NCI-H1417 (cell line): Measurements from ENCODE around the gene CEACAM20.
"Not testable (repeated sequence)": the region's sequence is repeated elsewhere in the genome, so short reads cannot be mapped to it uniquely, and the experiment has no call there.

Experiments used
- DNase-seq, 3 experiments: peaks; one replicate each; lab custom pipeline; 2025; lab: John Stamatoyannopoulos, UW

Gene CEACAM20

DNA sequence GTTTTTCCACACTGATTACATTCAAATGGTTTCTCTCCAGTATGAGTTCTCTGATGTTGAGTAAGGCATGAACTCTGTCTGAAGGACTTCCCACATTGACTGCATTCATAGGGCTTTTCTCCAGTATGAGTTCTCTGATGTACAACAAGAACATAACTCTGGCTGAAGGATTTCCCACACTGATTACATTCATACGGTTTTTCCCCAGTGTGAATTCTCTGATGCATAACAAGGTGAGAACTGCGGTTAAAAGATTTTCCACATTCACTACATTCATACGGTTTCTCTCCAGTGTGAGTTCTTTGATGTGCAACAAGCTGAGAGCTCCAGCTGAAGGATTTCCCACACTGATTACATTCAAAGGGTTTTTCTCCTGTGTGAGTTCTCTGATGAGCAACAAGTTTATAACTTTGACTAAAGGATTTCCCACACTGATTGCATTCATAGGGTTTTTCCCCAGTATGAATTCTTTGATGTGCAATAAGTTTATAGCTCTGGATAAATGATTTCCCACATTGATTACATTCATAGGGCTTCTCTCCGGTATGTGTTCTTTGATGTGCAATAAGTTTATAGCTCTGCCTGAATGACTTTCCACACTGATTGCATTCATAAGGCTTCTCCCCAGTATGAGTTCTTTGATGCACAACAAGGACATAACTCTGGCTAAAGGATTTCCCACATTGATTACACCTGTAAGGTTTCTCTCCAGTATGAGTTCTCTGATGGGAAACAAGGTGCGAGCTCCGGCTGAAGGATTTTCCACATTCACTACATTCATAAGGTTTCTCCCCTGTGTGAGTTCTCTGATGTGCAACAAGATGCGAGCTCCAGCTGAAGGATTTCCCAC, 52.7 kb downstream of the CEACAM20 start:
- peak; percentile 24 to 51 (median 34) for DNase-seq

DNA sequence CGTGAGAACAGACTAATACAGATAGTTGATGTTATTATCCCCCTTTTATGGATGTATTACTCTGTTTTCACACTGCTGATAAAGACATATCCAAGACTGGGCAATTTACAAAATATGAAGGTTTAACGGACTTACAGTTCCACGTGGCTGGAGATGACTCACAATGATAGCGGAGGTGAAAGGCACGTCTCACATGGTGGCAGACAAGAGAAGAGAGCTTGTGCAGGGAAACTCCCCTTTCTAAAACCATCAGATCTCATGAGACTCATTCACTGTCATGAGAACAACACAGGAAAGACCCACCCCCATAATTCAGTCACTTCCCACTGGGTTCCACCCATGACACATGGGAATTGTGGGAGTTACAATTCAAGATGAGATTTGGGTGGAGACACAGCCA, 60.7 kb downstream of the CEACAM20 start:
- not testable (repeated sequence) for DNase-seq

DNA sequence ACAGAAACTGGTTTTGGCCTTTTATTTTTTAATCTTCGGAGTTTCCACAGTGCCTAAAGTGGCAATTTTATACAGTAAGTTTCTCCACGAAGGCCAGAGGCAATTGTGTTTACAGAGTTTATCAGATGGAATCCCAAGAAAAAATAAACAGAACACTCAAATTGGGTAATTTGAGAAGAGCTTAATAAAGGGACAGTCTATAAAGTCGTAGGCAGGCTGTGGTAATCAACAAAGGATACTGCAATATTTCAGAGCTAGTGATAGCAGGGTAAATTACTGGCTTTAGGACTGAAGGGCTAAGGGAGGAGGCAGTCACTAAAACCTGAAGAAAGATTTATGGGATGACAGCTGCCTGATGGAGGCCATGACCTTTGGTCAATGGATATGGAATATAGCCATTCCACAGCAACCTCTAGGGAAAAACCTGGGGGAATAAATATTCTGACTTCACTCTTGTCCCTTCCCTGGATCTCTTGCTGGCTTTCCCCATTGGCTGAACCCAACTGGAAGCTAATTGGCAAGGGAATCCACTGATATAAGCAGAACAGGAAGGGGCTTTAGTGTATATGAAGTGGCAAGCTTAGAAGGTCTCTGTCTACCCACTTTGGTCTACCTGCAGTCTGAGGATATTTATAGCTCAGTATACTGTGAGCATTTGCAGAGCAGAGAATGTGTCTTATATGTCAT, 66.7 kb downstream of the CEACAM20 start:
- DNase-seq: not testable (repeated sequence)
